GM18511 (cell line): Measurements from ENCODE around the gene CHRNA1.

Experiments
- ATAC-seq: cut with Tn5 transposase; IDR thresholded peaks from one replicate; pipeline ENCODE4 v1.9.1; 2021; ENCODE audit warnings: mild to moderate bottlenecking, moderate library complexity; ENCODE audit not compliant: unreplicated experiment

Gene CHRNA1

GRCh38 chr2:174761837-174762236, 2.4 kb downstream of the CHRNA1 start:
- ATAC-seq: no peak

GRCh38 chr2:174760845-174761473, 3.3 kb downstream of the CHRNA1 start:
- ATAC-seq: no peak

GRCh38 chr2:174759381-174760065, 4.7 kb downstream of the CHRNA1 start:
- ATAC-seq: no peak

DNA sequence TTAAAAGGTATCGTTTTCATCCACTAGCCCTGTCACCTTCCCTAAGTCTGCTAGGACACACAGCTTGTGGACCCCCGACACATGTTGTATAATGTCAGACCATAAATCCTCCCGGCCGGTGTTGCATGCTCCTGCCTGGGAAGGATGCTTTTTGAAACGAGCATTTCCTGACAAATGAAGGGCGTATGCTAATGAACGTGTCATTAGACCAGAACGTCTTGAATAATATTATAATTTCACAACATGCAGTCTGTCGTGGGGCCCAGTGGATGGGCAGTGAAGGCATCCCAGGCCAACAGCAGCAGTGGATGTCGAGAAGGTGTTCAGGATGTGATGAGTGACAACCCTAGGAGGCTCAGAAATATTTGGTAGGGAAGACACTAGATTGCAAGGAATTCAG, 7.5 kb downstream of the CHRNA1 start:
- ATAC-seq: no peak

DNA sequence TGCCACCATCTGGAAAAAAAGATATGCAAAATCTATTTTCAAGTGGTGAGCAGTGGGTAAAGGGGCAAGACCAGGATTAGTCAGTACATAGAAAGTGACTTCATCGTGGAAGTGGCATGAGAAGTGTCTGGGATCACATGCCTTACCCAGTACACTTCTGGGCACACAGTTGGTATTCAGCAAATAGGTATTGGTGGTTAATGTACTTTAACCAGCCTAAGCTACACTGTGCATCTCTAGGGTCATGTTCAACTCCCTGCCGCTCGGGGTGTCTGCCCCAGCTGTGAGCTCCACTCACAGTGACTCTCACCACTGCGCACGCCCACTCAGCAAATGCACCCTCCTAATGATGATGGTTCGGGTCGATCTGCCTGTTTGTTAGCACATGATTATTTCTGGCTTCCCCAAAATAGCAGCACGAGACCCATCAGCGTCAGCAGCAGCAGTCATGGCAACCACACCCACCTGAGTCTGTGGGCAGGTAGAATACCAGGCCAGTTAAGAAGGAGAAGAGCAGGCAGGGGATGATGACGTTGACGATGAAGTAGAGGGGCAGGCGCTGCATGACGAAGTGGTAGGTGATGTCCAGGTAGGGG, 11.1 kb downstream of the CHRNA1 start:
- peak; percentile 31 for ATAC-seq

- peak; percentile 87 for ATAC-seq
Measured at GRCh38 chr2:174752403-174753037, 11.8 kb downstream of the CHRNA1 start.

GRCh38 chr2:174750923-174751441, 13.3 kb downstream of the CHRNA1 start:
- ATAC-seq: peak; percentile 51

- ATAC-seq: no peak
Measured at GRCh38 chr2:174749793-174750192, 14.5 kb downstream of the CHRNA1 start.

DNA sequence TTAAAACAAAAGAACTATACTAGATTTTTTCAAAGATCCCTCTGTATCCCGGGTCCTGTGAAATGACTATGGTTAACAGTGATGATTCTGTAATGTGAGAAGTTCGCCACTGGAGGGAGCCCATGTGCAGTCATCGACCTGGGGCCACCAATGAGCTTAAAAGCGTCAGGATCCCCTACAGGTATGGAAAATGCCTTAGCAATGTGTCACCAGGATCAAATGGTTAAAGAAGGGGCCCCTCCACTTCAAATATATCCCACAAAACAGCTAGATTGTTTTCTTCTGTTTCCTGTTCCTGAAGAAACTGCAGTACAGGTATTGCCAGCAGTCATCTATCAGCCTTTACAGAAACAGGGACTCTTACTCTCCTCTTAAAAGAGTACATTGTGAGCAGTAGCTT, 15.3 kb downstream of the CHRNA1 start:
- peak; percentile 21 for ATAC-seq

DNA sequence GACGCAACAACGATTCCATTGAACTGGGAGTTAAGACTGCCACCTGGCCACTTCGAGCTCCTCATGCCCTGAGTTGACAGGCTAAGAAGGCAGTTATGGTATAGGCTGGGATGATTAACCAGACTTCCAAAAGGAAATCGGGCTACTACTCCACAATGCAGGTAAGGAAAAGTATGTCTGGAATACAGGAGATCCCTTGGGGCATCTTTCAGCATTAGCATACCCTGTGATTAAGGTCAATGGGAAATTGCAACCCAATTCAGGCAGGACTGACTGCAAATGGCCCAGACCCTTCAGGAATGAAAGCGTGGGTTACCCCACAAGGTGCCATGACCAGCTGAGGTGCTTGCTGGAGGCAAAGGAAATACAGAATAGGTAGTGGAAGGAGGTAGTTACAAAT, 19.1 kb downstream of the CHRNA1 start:
- ATAC-seq: no peak

DNA sequence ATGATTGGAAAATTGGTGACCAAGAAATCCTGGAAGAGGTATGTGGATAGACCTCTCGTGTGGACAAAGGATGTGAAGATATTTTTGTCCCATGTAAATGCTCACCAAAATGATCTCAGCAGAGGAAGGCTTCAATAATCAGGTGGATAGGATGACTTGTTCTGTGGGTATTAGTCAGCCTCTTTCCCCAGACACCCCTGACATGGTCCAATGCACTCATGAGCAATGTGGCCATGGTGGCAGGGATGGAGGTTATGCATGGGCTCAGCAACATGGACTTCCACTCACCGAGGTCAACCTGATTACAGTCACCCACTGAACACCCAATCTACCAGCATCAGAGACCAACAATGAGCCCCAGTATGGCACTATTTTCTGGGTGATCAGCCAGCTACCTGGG, 20.2 kb downstream of the CHRNA1 start:
- no peak for ATAC-seq

DNA sequence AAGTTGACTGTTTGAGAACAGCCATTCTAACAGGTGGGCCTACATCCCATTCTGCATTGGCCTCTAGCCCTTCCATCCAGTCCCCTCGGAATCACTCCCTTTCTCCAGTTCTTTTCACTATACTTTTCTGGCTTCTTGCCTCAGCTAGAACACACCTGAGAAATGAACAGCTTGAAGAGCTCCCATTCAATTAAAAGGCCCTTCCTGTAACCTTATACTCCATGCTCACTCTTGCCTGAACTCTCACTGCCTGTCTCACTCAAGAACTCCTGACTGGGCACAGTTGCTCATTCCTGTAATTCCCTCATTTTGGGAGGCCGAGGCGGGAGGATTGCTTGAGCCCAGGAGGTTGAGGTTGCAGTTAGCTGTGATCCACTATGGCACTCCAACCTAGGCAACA, 23.6 kb downstream of the CHRNA1 start:
- no peak for ATAC-seq

- no peak for ATAC-seq
Measured at GRCh38 chr2:174738841-174739240, 25.4 kb downstream of the CHRNA1 start.

DNA sequence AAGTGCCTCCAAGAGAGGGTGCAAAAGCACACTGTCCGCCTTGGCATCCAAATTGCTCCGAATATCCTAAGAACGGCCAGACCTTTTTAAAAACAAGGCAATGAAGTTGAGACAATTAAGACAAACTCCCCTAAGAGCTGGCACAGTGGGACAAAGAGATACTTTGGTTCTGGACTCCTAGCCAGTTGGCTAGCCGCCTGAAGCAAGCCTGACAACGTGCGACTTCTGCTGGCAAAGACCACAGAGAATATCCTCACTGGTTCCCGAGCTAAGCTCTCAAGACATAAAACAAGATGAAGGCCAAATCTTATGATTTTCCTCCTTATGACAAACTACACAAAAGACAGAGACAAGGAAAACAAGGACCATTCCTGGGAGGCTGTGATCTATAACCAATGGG, 32.7 kb downstream of the CHRNA1 start:
- ATAC-seq: no peak

DNA sequence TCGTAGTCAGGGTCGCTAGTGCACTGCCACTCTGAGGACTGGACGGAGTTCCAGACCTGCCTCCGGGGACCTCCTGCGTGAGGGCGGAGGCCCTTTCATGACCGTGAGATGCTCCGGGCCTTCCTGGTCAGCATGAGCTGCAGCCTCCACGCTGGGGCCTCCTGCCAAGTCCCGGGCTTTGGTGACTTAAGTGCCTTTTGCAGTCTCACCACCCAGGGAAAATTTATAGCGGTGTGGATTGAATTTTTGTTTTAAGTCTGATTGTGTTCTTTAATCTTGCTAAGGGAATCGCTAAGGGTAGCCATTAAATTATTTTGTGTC, 33.6 kb downstream of the CHRNA1 start:
- ATAC-seq: no peak

DNA sequence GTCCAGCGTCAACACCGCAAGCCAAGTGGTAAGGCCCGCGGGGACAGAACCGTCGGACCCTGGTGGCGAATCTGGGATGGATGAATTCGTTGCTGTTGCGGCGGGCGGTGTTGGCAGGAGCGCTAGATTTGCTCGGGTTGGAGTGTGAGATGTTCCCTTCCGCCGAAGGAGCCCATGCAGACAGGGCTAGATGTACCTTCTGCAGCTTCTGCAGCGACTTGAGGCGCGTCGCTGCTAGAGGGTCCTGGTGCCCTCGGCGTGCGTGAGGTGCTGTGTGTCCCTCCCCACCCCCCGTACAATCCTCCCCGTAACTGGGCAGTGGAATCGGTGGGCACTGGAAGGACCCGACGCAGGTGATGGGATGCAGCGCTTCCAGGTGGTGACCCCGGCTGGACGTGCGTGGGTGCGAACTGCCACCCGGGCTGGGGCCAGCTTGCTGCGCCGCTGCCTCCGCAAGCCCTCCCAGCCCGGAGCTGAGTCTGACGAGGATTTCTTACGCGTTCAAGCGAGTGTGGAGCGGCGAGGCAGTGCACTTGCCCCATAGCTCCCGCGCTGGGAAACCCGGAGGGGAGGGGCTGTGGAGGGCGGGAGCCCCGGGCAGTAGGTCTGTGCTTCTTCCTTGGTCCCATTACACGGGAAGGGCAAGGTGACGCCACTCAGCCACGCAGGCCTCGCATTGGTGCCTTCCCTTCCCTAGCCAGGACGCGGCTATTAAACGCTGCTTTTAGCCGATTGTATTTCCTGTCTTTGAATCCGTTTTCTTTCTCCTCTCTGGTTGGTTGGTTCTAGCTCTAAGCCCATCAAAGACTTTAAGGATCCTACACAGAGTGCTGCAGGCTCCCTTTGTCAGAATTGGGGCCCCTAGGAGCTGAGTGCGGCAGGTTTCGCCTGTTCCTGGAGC, 34.2 kb downstream of the CHRNA1 start:
- peak; percentile 46 for ATAC-seq

DNA sequence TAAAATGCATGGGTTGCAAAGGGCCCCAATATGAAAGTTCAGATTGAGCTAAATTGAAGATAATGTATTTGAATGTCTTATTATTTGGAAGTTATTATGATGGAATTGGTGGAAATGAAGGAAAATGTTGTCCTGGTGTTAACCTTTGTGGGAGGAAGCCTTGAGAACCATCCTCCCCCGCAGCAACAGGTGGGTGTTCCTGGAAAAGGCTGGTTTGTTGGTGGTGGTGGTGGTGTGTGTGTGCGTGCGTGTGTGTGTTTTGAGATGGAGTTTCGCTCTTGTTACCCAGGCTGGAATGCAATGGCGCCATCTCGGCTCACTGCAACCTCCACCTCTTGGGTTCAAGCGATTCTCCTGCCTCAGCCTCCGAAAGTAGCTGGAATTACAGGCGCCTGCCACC, 36.2 kb downstream of the CHRNA1 start:
- no peak for ATAC-seq

- ATAC-seq: no peak
Measured at GRCh38 chr2:174726212-174726611, 38.1 kb downstream of the CHRNA1 start.

GRCh38 chr2:174722942-174723592, 41.2 kb downstream of the CHRNA1 start:
- ATAC-seq: no peak

- ATAC-seq: no peak
Measured at GRCh38 chr2:174719016-174719415, 45.3 kb downstream of the CHRNA1 start.
